Measurements from ENCODE around the gene ZSCAN5C. TPM values are rescaled to one million over a fixed set of nuclear protein-coding genes. Genes with fewer than 3 reads are reported as not detected.

The ZSCAN5C gene
- polyA plus RNA-seq, 1 donor (not counting 4 experiments of a cell fraction or from before 2014, with no cell fraction given): not detected

DNA sequence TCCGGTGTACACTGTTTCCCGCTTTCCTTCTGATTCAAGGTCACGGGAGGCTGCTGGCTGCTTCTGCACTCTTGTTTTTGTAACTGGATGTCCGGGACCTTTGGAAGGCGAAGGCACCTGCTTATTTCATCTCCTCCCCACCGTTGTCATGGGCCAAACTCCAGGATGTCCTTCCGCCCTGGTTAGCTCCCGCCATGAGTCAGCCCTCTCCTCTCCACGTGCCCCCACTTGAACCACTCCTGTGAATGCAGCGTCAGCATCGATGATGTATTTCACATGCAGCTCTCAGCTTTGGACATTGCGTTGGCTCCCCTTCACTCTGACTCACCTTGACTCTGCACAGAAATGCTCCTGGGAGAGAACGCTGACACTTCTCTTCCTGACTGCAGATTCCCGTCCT lies 31.8 kb upstream of the ZSCAN5C start:
- peaks cover 3% of the 10 kb centered on the region for H3K4me1 ChIP-seq (ENCODE audit: control insufficient read depth, extremely low read depth, insufficient read depth, low read length)
- no peak overlapping the region for H3K4me2 ChIP-seq (ENCODE audit: control insufficient read depth, extremely low read depth, insufficient read depth, low read depth, low read length)
- no peak overlapping the region for H3K27ac ChIP-seq (ENCODE audit: control insufficient read depth, insufficient read depth, low read length)
- no peak for FAIRE-seq
- no peak overlapping the region for H3K4me3 ChIP-seq (ENCODE audit: control insufficient read depth in 2 of 3, extremely low read depth in 1 of 3, insufficient read depth in 2 of 3, low read depth in 1 of 3, low read length in 3 of 3)
- H3K27me3 ChIP-seq (ENCODE audit: control insufficient read depth, extremely low read depth, insufficient read depth, low read length): peaks cover 7% of the 10 kb centered on the region
- H2AFZ ChIP-seq (ENCODE audit: control insufficient read depth, low read length): no peak overlapping the region
- no peaks in the 10 kb centered on the region for H3K9me1 ChIP-seq (ENCODE audit: control insufficient read depth, extremely low read depth, insufficient read depth, low read length)
- TF ChIP-seq EZH2 (IDR thresholded peaks at IDR 0.05; ENCODE audit: low read length): no peak
- TF ChIP-seq CTCF (optimal IDR thresholded peaks at IDR 0.05 in 1 of 3, IDR thresholded peaks at IDR 0.05 in 1 of 3, conservative IDR thresholded peaks at IDR 0.05 in 1 of 3; ENCODE audit: extremely low read depth in 1 of 3, insufficient read depth in 2 of 3, low read length in 3 of 3): no peak
- H3K36me3 ChIP-seq (ENCODE audit: control insufficient read depth in 2 of 2, extremely low read depth in 1 of 2, insufficient read depth in 2 of 2, low read length in 2 of 2): no peaks in the 10 kb centered on the region
- dilution Hi-C loops (cut with MboI; ENCODE audit: extremely low pct_ligation_motif_present, low sequenced_read_pairs): no loop called here
- H3K9ac ChIP-seq (ENCODE audit: control insufficient read depth, extremely low read depth, insufficient read depth, low read length): no peak overlapping the region
- no peaks in the 10 kb centered on the region for H4K20me1 ChIP-seq (ENCODE audit: control insufficient read depth, extremely low read depth, insufficient read depth, low read length)
- no peaks in the 10 kb centered on the region for H3K79me2 ChIP-seq (ENCODE audit: control insufficient read depth, insufficient read depth, low read length)
- no peaks in the 10 kb centered on the region for H3K9me3 ChIP-seq (ENCODE audit: control insufficient read depth, low read depth, low read length)
- DNase-seq (ENCODE audit: low read depth, low spot score): no peak

GRCh38 chr19:56174086-56174485 lies 28.0 kb upstream of the ZSCAN5C start:
- Histone ChIP-seq H3K36me3 (ENCODE audit: control insufficient read depth in 2 of 2, extremely low read depth in 1 of 2, insufficient read depth in 2 of 2, low read length in 2 of 2) (no peaks in the 10 kb centered on the region), H3K27me3 (ENCODE audit: control insufficient read depth, extremely low read depth, insufficient read depth, low read length) (peaks cover 7% of the 10 kb centered on the region), H3K9ac (ENCODE audit: control insufficient read depth, extremely low read depth, insufficient read depth, low read length) (no peak overlapping the region), H3K79me2 (ENCODE audit: control insufficient read depth, insufficient read depth, low read length) (no peaks in the 10 kb centered on the region), H3K4me2 (ENCODE audit: control insufficient read depth, extremely low read depth, insufficient read depth, low read depth, low read length) (no peak overlapping the region), H3K27ac (ENCODE audit: control insufficient read depth, insufficient read depth, low read length) (no peak overlapping the region), H2AFZ (ENCODE audit: control insufficient read depth, low read length) (no peak overlapping the region), H4K20me1 (ENCODE audit: control insufficient read depth, extremely low read depth, insufficient read depth, low read length) (no peaks in the 10 kb centered on the region), H3K9me3 (ENCODE audit: control insufficient read depth, low read depth, low read length) (no peaks in the 10 kb centered on the region), H3K4me3 (ENCODE audit: control insufficient read depth in 2 of 3, extremely low read depth in 1 of 3, insufficient read depth in 2 of 3, low read depth in 1 of 3, low read length in 3 of 3) (no peak overlapping the region), H3K9me1 (ENCODE audit: control insufficient read depth, extremely low read depth, insufficient read depth, low read length) (no peaks in the 10 kb centered on the region), H3K4me1 (ENCODE audit: control insufficient read depth, extremely low read depth, insufficient read depth, low read length) (peaks cover 3% of the 10 kb centered on the region)
- TF ChIP-seq EZH2 (IDR thresholded peaks at IDR 0.05; ENCODE audit: low read length): no peak
- TF ChIP-seq CTCF (optimal IDR thresholded peaks at IDR 0.05 in 1 of 3, IDR thresholded peaks at IDR 0.05 in 1 of 3, conservative IDR thresholded peaks at IDR 0.05 in 1 of 3; ENCODE audit: extremely low read depth in 1 of 3, insufficient read depth in 2 of 3, low read length in 3 of 3): no peak
- dilution Hi-C loops (cut with MboI; ENCODE audit: extremely low pct_ligation_motif_present, low sequenced_read_pairs): no loop called here
- FAIRE-seq: no peak
- no peak for DNase-seq (ENCODE audit: low read depth, low spot score)
